CMK (cell line): ENCODE measurements around the gene NT5E.

Source experiments
- DNase-seq: peaks from one replicate; pipeline ENCODE4 v3.0.0-alpha.2; 2010; ENCODE audit warnings: low read depth

The NT5E gene

GRCh38 chr6:85421972-85422371 lies 27.9 kb upstream of the NT5E start:
- DNase-seq = no peak

DNA sequence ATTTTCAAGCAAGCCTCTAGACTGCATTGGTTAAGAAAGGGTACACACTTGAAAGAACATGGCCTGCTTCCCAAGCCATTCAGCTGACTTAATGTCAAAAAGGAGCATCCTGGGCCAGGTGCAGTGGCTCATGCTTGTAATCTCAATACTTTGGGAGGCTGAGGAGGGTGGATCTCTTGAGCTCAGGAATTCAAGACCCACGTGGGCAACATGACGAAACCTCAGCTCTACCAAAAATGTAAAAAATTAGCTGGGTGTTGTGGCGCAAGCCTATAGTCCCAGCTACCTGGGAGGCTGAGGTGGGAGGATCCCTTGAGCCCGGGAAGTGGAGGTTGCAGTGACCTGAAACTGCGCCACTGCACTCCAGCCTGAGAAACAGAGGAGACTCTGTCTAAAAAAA lies 26.9 kb upstream of the NT5E start:
- no peak for DNase-seq

DNA sequence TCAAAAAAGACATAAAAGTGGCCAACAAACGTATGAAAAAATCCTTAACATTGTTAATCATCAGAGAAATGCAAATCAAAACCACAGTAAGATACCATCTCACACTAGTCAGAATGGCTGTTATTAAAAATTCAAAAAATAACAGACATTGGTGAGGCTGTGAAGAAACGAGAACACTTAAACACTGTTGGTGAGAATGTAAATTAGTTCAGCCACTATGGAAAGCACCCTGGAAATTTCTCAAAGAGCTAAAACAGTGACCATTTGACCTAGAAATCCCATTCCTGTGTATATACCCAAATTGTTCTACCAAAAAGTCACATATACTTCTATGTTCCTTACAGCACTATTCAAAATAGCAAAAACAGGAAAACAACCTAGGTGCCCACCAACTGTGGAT lies 24.9 kb upstream of the NT5E start:
- DNase-seq = no peak

GRCh38 chr6:85425997-85426396 lies 23.9 kb upstream of the NT5E start:
- DNase-seq = no peak

- no peak for DNase-seq
Observed at GRCh38 chr6:85428486-85428885, 21.4 kb upstream of the NT5E start.

GRCh38 chr6:85429346-85429745 lies 20.5 kb upstream of the NT5E start:
- no peak for DNase-seq

- DNase-seq = no peak
Observed at GRCh38 chr6:85431271-85431670, 18.6 kb upstream of the NT5E start.

DNA sequence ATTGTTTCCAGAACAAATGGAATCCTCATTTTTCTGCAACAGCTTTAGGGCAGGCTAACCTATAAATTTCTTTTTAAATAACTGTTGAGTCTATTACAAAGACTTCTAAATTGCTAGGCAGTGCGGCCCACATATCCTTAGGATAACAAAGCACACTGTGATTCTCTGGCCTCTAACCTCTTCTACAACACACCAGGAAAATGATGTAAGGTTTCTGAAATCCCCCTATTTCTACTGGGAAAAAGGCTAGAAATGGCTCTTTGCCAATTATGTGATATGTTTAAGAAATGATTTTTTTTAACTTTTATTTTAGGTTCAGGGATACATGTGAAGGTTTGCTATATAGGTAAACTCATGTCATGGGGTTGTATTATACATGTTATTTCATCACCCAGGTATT lies 17.3 kb upstream of the NT5E start:
- DNase-seq = no peak

DNA sequence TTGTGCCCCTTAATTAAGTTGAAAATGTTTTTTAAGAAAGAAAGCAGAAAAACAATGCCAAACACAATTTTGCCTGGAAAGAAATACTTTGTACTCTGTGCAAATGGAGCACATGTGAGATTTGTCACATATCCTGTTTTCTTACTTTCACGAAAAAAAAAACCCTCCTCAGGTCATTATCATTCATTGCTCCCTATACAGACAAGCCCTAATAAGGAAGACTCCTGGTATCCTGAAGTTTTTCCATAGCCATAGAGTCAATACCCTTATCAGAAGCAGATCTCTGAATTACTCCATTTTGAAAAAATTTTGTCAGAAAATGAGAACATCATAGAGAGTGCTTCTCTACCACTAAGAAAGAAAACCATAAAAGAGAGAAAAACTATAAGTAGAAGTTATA lies 14.0 kb upstream of the NT5E start:
- DNase-seq = no peak

GRCh38 chr6:85436411-85436810 lies 13.5 kb upstream of the NT5E start:
- no peak for DNase-seq

- DNase-seq = no peak
Observed at GRCh38 chr6:85436939-85437495, 12.9 kb upstream of the NT5E start.

DNA sequence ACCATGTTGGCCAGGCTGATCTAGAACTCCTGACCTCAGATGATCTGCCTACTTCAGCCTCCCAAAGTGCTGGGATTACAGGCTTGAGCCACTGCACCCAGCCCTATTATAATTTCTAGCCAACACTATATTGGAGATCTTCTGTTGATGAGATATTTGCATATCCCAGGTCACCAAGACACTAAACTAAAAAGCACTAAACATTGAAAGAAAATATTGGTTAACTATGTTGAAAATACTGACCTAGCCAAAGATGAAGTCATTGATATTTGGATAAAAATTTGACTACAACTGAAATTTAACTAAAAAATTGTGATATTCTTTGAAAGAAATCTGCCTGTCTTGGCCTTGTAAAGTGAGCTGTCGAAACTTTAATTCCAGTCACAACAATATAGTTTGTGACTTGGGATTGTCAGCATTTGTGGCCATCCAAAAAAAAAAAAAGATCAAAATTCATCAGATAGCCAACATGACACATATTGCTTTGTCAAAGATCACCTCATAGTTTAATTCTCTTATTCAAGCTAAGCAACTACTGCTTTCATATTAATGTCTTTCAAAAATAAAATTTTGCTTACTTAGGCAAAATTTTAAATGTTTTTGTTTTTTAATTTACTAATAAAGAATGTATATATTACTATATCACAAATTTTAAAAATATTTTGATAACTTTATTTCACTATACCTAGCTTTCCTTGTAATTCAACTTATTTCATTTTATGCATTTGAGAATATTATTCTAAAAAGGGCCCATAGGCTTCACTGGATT lies 6.3 kb upstream of the NT5E start:
- no peak for DNase-seq

- DNase-seq = no peak
Observed at GRCh38 chr6:85449388-85449817, 480 bp upstream of the NT5E start.

- no peak for DNase-seq
Observed at GRCh38 chr6:85451565-85452306, 1.9 kb downstream of the NT5E start.

GRCh38 chr6:85452441-85452881 lies 2.6 kb downstream of the NT5E start:
- no peak for DNase-seq

DNA sequence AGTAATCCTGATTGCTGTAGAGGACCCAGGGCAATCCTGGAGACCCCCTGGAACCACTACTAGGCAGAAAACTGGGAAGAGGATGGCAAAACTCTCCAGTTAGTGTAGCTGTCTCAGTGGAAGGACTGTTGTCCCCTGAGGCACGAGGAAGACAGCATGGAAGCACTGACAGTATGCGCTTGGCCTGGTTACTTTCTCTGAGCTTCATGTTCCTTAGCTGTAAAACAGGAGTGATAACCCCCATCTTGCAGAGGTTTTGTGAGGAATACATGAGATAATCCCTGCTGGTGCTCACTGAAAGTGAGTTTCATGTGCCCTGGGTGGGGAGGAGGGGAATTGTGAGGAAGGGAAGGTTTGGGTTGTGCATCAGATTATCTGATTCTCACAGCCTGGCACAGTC lies 3.2 kb downstream of the NT5E start:
- no peak for DNase-seq

DNA sequence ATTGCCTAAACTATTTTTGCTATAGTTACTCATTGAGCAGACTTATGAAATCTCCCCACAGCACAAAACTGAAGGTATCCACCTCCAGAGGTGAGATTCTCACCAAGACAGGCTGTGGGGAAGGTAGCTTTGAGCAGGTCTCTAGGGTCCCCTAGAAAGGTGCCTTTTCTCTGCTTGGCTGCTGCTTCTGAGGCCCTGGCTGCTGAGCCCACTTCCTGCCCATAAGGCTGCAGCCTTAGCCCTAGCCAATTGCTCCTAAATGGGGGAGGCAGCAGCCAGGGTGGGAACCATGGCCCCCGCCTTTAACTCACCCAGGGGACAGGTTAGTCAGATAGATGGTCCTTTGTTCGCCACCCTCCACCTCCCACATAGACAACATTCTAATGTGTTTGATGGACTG lies 3.6 kb downstream of the NT5E start:
- no peak for DNase-seq

DNA sequence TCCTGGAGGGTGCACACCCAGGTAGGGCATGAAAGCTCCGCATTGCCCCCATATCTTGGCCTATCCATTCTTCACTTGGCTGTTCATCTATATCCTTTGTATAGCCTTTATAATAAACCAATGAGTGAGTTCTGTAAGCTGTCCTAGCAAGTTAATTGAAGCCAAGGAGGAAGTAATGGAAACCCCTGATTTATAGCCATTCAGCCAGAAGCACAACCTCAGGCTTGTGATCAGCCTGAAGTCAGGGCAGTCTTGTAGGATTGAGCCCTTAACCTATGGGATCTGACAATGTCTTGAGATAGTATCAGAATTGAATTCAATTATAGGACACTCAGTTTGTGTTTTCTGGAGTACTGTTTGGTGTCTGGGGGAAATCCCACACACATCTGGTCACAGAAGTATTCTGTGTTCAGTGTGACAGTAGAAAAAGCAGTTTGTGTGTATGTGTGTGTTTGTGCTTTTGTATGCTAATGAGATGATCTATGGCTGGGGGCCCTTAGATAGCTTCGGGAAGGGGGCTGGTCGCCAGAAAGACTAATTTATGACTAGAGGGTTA lies 5.7 kb downstream of the NT5E start:
- no peak for DNase-seq

- DNase-seq = no peak
Observed at GRCh38 chr6:85456782-85457181, 6.9 kb downstream of the NT5E start.

DNA sequence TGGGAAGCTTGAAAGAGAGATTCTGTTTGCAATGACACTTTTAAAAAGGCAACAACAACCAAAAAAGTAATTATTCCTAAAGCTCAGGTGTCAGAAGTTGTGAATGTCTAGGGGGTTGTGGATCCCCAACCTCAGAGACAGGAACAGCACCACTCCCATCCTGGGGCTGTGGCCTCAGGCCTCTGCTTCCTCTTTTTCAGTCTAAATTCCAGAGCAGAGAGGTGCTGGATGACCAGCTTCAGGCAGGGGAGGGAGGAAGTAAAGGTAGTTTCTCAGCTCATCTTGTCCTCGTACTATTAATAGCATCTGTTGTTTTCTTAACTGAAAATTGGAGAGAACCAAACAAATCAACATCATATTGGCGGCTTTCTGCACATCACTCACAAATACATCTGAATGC lies 8.3 kb downstream of the NT5E start:
- DNase-seq = no peak

- no peak for DNase-seq
Observed at GRCh38 chr6:85458782-85459181, 8.9 kb downstream of the NT5E start.

- no peak for DNase-seq
Observed at GRCh38 chr6:85459224-85459901, 9.5 kb downstream of the NT5E start.
